K562 (cell line): ENCODE measurements around the gene DLGAP5. TPM values are rescaled to one million over a fixed set of nuclear protein-coding genes. Genes with fewer than 3 reads are reported as not detected.

Experiments
- ATAC-seq: fragments of 200-7000 bp; cut with Tn5 transposase; 3 replicates; pipeline ENCODE4 v1.9.1; 2020; ENCODE audit warnings: moderate library complexity
- BruUV-seq: library from RNA; stranded (reverse); fragments of 400-500 nt; replicated peaks from 2 replicates; lab custom pipeline; 2021; lab: Mats Ljungman, UMichigan
- CTCF ChIA-PET: fragments of 300-600 bp; formaldehyde crosslinking; extraction: SDS; loops from one replicate; lab custom pipeline; 2021; ENCODE audit warnings: low intra/inter-chr PET ratio; lab: Yijun Ruan, JAX
- POLR2A ChIA-PET: fragments of 300-600, 350-650 bp; sonication (Branson Sonifier 250); formaldehyde crosslinking; extraction: SDS; loops from one replicate; lab custom pipeline; 2021; ENCODE audit warnings: antibody characterized with exemption, inconsistent platforms; lab: Yijun Ruan, JAX
- DNase-seq, 4 experiments: peaks; one replicate each; pipeline versions ENCODE4 v3.0.0 to v3.0.0-alpha.2; 2011 to 2018; ENCODE audit warnings: low spot score in 3 of 4, mixed read lengths in 3 of 4; ENCODE audit errors: extremely low read depth in 1 of 4
- FAIRE-seq: peaks from 2 replicates; lab custom pipeline; 2011; peaks lifted over from hg19 to GRCh38; lab: Jason Lieb, UNC
- H2AFZ ChIP-seq: 2 replicates; pipeline ENCODE4 v1.6.0; 2011; ENCODE audit warnings: low read depth, low read length, control low read depth, inconsistent platforms
- H3K27ac ChIP-seq: fragments of 200-600 bp; 3 replicates; pipeline ENCODE4 v1.8.0; 2011; ENCODE audit warnings: low read depth, mild to moderate bottlenecking, control low read depth, inconsistent platforms, low read length, moderate library complexity, mixed read lengths; ENCODE audit errors: extremely low read depth
- H3K27me3 ChIP-seq, 2 experiments: fragments of 300-600 bp in 1 of 2; 2 replicates in 1 of 2; 3 replicates in 1 of 2; pipeline versions ENCODE4 v1.6.0 to v1.8.0; 2011; ENCODE audit warnings: inconsistent platforms in 2 of 2, low read length in 2 of 2, mild to moderate bottlenecking in 1 of 2, mixed read lengths in 1 of 2, moderate library complexity in 1 of 2; ENCODE audit not compliant: control insufficient read depth in 2 of 2, insufficient read depth in 2 of 2
- H3K36me3 ChIP-seq: fragments of 300-600 bp; 3 replicates; pipeline ENCODE4 v1.8.0; 2011; ENCODE audit warnings: mild to moderate bottlenecking, low read length, inconsistent platforms; ENCODE audit not compliant: control insufficient read depth, insufficient read depth
- H3K4me1 ChIP-seq, 2 experiments: fragments of 200-600 bp in 1 of 2; replicated peaks in 1 of 2; 2 replicates in 1 of 2; 3 replicates in 1 of 2; pipeline versions ENCODE4 v1.5.1 to v1.8.0; 2011; ENCODE audit warnings: inconsistent platforms in 2 of 2, low read length in 2 of 2, mild to moderate bottlenecking in 1 of 2, mixed read lengths in 1 of 2, moderate library complexity in 1 of 2; ENCODE audit not compliant: control insufficient read depth in 2 of 2, insufficient read depth in 2 of 2
- H3K4me2 ChIP-seq: 2 replicates; pipeline ENCODE4 v1.6.1; 2011; ENCODE audit warnings: low read length, control low read depth, inconsistent platforms, mixed read lengths; ENCODE audit not compliant: insufficient read depth
- H3K4me3 ChIP-seq: fragments of 200-600 bp; sonication (generic), shearing (Covaris generic); 2 replicates; pipeline ENCODE4 v1.5.1; 2016; ENCODE audit warnings: control low read depth, inconsistent platforms
- H3K79me2 ChIP-seq: fragments of 200-600 bp; 3 replicates; pipeline ENCODE4 v1.8.0; 2011; ENCODE audit warnings: low read length, inconsistent platforms; ENCODE audit not compliant: control insufficient read depth, insufficient read depth
- H3K9ac ChIP-seq, 2 experiments: 2 replicates each; pipeline versions ENCODE4 v1.6.0 to v1.6.1; 2011; ENCODE audit warnings: low read depth in 2 of 2, low read length in 2 of 2, control low read depth in 1 of 2, inconsistent platforms in 1 of 2, mild to moderate bottlenecking in 1 of 2, mixed read lengths in 1 of 2; ENCODE audit not compliant: insufficient read depth in 1 of 2
- H3K9me1 ChIP-seq: one replicate; pipeline ENCODE4 v1.6.0; 2011; ENCODE audit warnings: inconsistent platforms, mild to moderate bottlenecking, low read length, moderate library complexity; ENCODE audit not compliant: control insufficient read depth, insufficient read depth
- H3K9me3 ChIP-seq: replicated peaks from 2 replicates; pipeline ENCODE4 v1.5.1; 2011; ENCODE audit warnings: low read depth, low read length, inconsistent platforms; ENCODE audit not compliant: control insufficient read depth, insufficient read depth
- H4K20me1 ChIP-seq: replicated peaks from 2 replicates; pipeline ENCODE4 v1.6.1; 2011; ENCODE audit warnings: low read length, inconsistent platforms, mixed read lengths; ENCODE audit not compliant: control insufficient read depth, insufficient read depth
- CBX1 ChIP-seq: sonication (generic); IDR thresholded peaks from 2 replicates; pipeline ENCODE4 v1.6.1; 2016; ENCODE audit warnings: antibody characterized with exemption, low read depth, mild to moderate bottlenecking
- CBX3 ChIP-seq, 2 experiments: IDR thresholded peaks; 1 replicate in 1 of 2; 2 replicates in 1 of 2; pipeline ENCODE4 v1.6.1; 2012; ENCODE audit warnings: inconsistent platforms in 2 of 2, low read length in 2 of 2, borderline replicate concordance in 1 of 2, control low read depth in 1 of 2
- CBX5 ChIP-seq: IDR thresholded peaks from 2 replicates; pipeline ENCODE4 v1.6.1; 2014; ENCODE audit warnings: low read depth, borderline replicate concordance
- HES1 ChIP-seq: fragments of 450-650 bp; IDR thresholded peaks from 2 replicates; pipeline ENCODE4 v1.6.1; 2016; ENCODE audit warnings: low read depth, mild to moderate bottlenecking, moderate library complexity
- MAFK ChIP-seq: IDR thresholded peaks from 2 replicates; pipeline ENCODE4 v1.6.1; 2011; ENCODE audit warnings: low read length, improper control_type of control experiment
- MED1 ChIP-seq: sonication (generic); formaldehyde crosslinking; IDR thresholded peaks from 2 replicates; pipeline ENCODE4 v1.8.1; 2023; ENCODE audit warnings: missing genetic modification reagents, borderline replicate concordance
- SMARCB1 ChIP-seq: IDR thresholded peaks from 2 replicates; pipeline ENCODE4 v1.6.1; 2011; ENCODE audit warnings: improper control_type of control experiment, low read depth; ENCODE audit not compliant: insufficient read length
- TAF7 ChIP-seq: fragments of 450-650 bp; IDR thresholded peaks from 2 replicates; pipeline ENCODE4 v1.6.1; 2016; ENCODE audit warnings: missing genetic modification characterization, missing compliant biosample characterization
- TCFL5 ChIP-seq: fragments of 250-450 bp; sonication (Bioruptor Pico); conservative IDR thresholded peaks from 2 replicates; pipeline ENCODE4 v1.6.1; 2021; ENCODE audit warnings: mild to moderate bottlenecking, moderate library complexity, matching md5 sums
- TRIM24 ChIP-seq, 2 experiments: fragments of 450-650 bp; IDR thresholded peaks; 2 replicates each; pipeline ENCODE4 v1.6.1; 2016
- TRIM28 ChIP-seq: fragments of 450-650 bp; IDR thresholded peaks from 2 replicates; pipeline ENCODE4 v1.6.1; 2017
- USF1 ChIP-seq: sonication (generic); formaldehyde crosslinking; IDR thresholded peaks from 2 replicates; pipeline ENCODE4 v1.9.0; 2022; ENCODE audit warnings: mild to moderate bottlenecking, missing genetic modification reagents
- ZNF324 ChIP-seq: fragments of 250-450 bp; sonication (Bioruptor Pico); IDR thresholded peaks from 2 replicates; pipeline ENCODE4 v1.4.0; 2020; ENCODE audit warnings: mild to moderate bottlenecking
- ZNF354B ChIP-seq: fragments of 250-450 bp; sonication (Bioruptor Pico); IDR thresholded peaks from 2 replicates; pipeline ENCODE4 v1.4.0; 2020
- ZNF668 ChIP-seq: fragments of 250-450 bp; sonication (Bioruptor Pico); IDR thresholded peaks from 2 replicates; pipeline ENCODE4 v1.8.0; 2022; ENCODE audit warnings: mild to moderate bottlenecking, inconsistent platforms
- WGBS: fragments of 100-300 bp; shearing (Covaris generic); methylation state at CpG from one replicate; pipeline ENCODE4 v1.1.6; 2016; ENCODE audit warnings: low coverage, mixed read lengths; ENCODE audit not compliant: insufficient coverage; ENCODE audit errors: missing lambda C conversion rate; 5-methylcytosine and 5-hydroxymethylcytosine counted together
- in situ Hi-C: fragments of 300-500 bp; cut with MboI; formaldehyde crosslinking; loops from 4 replicates; pipeline ENCODE4 v1.15.0; 2018; ENCODE audit warnings: inconsistent platforms, mixed read lengths
- intact Hi-C: fragments of 100-400 bp; cut with micrococcal nuclease; formaldehyde crosslinking; loops from 2 replicates; pipeline ENCODE4 v1.14.2; 2022
- polyA plus RNA-seq, 8 experiments: library from polyadenylated mRNA; depleted of rRNA in 4 of 8; stranded (reverse) in 5 of 8; unstranded in 3 of 8; fragments of >200 nt; fragmentation: Nextera tagmentation in 2 of 8; fragmentation: Illumina TruSeq in 1 of 8; extraction: Ambion mirVana in 2 of 8; extraction: Trizol in 1 of 8; gene quantifications; 2 replicates each; pipeline versions ENCODE4 v1.2.1 to v1.2.3, GENCODE V29; 2011 to 2014; ENCODE audit warnings: inconsistent platforms in 1 of 8, missing spikeins in 1 of 8
- total RNA-seq, 7 experiments: library from RNA; depleted of rRNA in 6 of 7; stranded (reverse); fragments of >200 nt in 6 of 7; fragmentation: Illumina TruSeq in 2 of 7; extraction: Trizol in 2 of 7; gene quantifications; 2 replicates each; pipeline versions ENCODE4 v1.2.1 to v1.2.3, GENCODE V29; 2011 to 2021; ENCODE audit warnings: low replicate concordance in 1 of 7

Gene DLGAP5
- total and polyA plus RNA-seq, 9 of the 15 experiments (the other 6 are each of a cell fraction or from before 2014, with no cell fraction given) = 39.1 to 80.0 (median 59.9) TPM

- Histone ChIP-seq H3K9ac (peak overlapping the region in 1 of 2 experiments; percentile 82; a peak in 2 of 4 replicates), H3K79me2 (no peaks in the 10 kb centered on the region), H3K4me1 (peaks cover 12 to 38% of the 10 kb centered on the region in 2 experiments), H3K9me1 (no peaks in the 10 kb centered on the region), H3K4me2 (peak overlapping the region; percentile 72; the same call in 1 of the 2 replicates), H3K4me3 (no peak overlapping the region), H3K27ac (peak overlapping the region; percentile 99), H3K27me3 (no peaks in the 10 kb centered on the region), H3K36me3 (peaks cover 5% of the 10 kb centered on the region; the same call in 1 of the 3 replicates), H4K20me1 (no peaks in the 10 kb centered on the region), H2AFZ (peak overlapping the region; percentile 98), H3K9me3 (peaks cover 13% of the 10 kb centered on the region)
- ATAC-seq (no peak), DNase-seq (peak in 2 of 4 experiments; percentile 18 to 33), FAIRE-seq (no peak)
- BruUV-seq = no TSS peak
- ChIA-PET CTCF (no interaction called here), POLR2A (interaction anchor here (0.6 to 1.2 kb wide), 4 partner anchors 11 to 195 kb away, joined by 3 to 4 read pairs (median 3); no protein-coding TSS in a partner anchor)
- in situ Hi-C loops = no loop called here
- 73% methylated on average over 6 of the region's 6 CpGs for WGBS
- intact Hi-C loops = loop anchor here (5.0 kb wide), 2 partner anchors 52 to 323 kb away; partner anchors contain the start of gene MAPK1IP1L
- no peak for TF ChIP-seq TAF7 (tag)
- TF ChIP-seq MAFK = no peak
- no peak for TF ChIP-seq SMARCB1
- peak in 1 of 2 experiments; percentile 77; a peak in 1 of 3 replicates for TF ChIP-seq CBX3 (IDR thresholded peaks at IDR 0.05; ENCODE audit: borderline replicate concordance in 1 of 2, low read length in 2 of 2)
- TF ChIP-seq TRIM24 (IDR thresholded peaks at IDR 0.05) = peak; percentile 40 to 78; a peak in 3 of 4 replicates
- 0 out of 2 replicates have a peak, but pooled peaks have one; percentile 44 for TF ChIP-seq CBX1
- peak; percentile 82; the same call in 1 of the 2 replicates for TF ChIP-seq CBX5
- TF ChIP-seq ZNF668 (CRISPR knock-in tag) = no peak
- no peak for TF ChIP-seq ZNF354B (CRISPR knock-in tag)
- peak; percentile 100 for TF ChIP-seq ZNF324 (CRISPR knock-in tag)
- no peak for TF ChIP-seq USF1
- TF ChIP-seq MED1 (CRISPR knock-in tag) = no peak
- TF ChIP-seq TCFL5 (CRISPR knock-in tag) = no peak
- no peak for TF ChIP-seq HES1
- TF ChIP-seq TRIM28 = peak; percentile 70
Measured at GRCh38 chr14:55103971-55104954, 87.1 kb downstream of the DLGAP5 start.
